HEK293 (cell line): ENCODE results near the gene CAPRIN2.

Source experiments
- ATF2 ChIP-seq: fragments of 450-650 bp; formaldehyde crosslinking; IDR thresholded peaks from 2 replicates; pipeline ENCODE4 v1.5.1; 2016; ENCODE audit warnings: missing biosample characterization, missing genetic modification characterization, low read depth
- EGR2 ChIP-seq: fragments of 450-650 bp; formaldehyde crosslinking; IDR thresholded peaks from 2 replicates; pipeline ENCODE4 v1.5.1; 2016; ENCODE audit warnings: low read depth, missing biosample characterization, missing genetic modification characterization
- GFI1B ChIP-seq: fragments of 450-650 bp; formaldehyde crosslinking; IDR thresholded peaks from 2 replicates; pipeline ENCODE4 v1.5.1; 2016; ENCODE audit warnings: missing biosample characterization, missing genetic modification characterization
- HIC1 ChIP-seq: fragments of 450-650 bp; formaldehyde crosslinking; IDR thresholded peaks from 2 replicates; pipeline ENCODE4 v1.5.1; 2016; ENCODE audit warnings: missing biosample characterization, missing genetic modification characterization
- IKZF3 ChIP-seq: fragments of 450-650 bp; IDR thresholded peaks from 2 replicates; pipeline ENCODE4 v1.5.0; 2018; ENCODE audit warnings: missing biosample characterization, mild to moderate bottlenecking, missing genetic modification characterization, moderate library complexity
- KLF9 ChIP-seq: fragments of 450-650 bp; formaldehyde crosslinking; IDR thresholded peaks from 2 replicates; pipeline ENCODE4 v1.5.1; 2016; ENCODE audit warnings: missing biosample characterization, missing genetic modification characterization, low read depth
- PRDM6 ChIP-seq: fragments of 450-650 bp; formaldehyde crosslinking; IDR thresholded peaks from 2 replicates; pipeline ENCODE4 v1.5.1; 2017; ENCODE audit warnings: missing biosample characterization, missing genetic modification characterization
- REST ChIP-seq: fragments of 450-650 bp; formaldehyde crosslinking; IDR thresholded peaks from 2 replicates; pipeline ENCODE4 v1.5.1; 2016; ENCODE audit warnings: missing biosample characterization, missing genetic modification characterization
- SETDB1 ChIP-seq: IDR thresholded peaks from one replicate; pipeline ENCODE4 v1.6.1; 2017; ENCODE audit warnings: mild to moderate bottlenecking, low read length, moderate library complexity, mixed read lengths; ENCODE audit not compliant: insufficient read length
- SP2 ChIP-seq: fragments of 450-650 bp; formaldehyde crosslinking; IDR thresholded peaks from 2 replicates; pipeline ENCODE4 v1.5.1; 2016; ENCODE audit warnings: missing biosample characterization, missing genetic modification characterization
- TRIM28 ChIP-seq: IDR thresholded peaks from 2 replicates; pipeline ENCODE4 v1.6.1; 2011; ENCODE audit warnings: low read length, control low read depth, borderline replicate concordance
- ZBTB48 ChIP-seq: fragments of 450-650 bp; formaldehyde crosslinking; IDR thresholded peaks from 2 replicates; pipeline ENCODE4 v1.5.1; 2016; ENCODE audit warnings: missing biosample characterization, missing genetic modification characterization
- ZNF140 ChIP-seq: fragments of 450-650 bp; formaldehyde crosslinking; IDR thresholded peaks from 2 replicates; pipeline ENCODE4 v1.5.1; 2016; ENCODE audit warnings: missing biosample characterization, missing genetic modification characterization
- ZNF350 ChIP-seq: fragments of 450-650 bp; formaldehyde crosslinking; IDR thresholded peaks from 2 replicates; pipeline ENCODE4 v1.5.0; 2017; ENCODE audit warnings: missing biosample characterization, mild to moderate bottlenecking, missing genetic modification characterization
- ZNF398 ChIP-seq: fragments of 450-650 bp; formaldehyde crosslinking; IDR thresholded peaks from 2 replicates; pipeline ENCODE4 v1.5.1; 2017; ENCODE audit warnings: missing biosample characterization, missing genetic modification characterization
- ZNF449 ChIP-seq: fragments of 450-650 bp; formaldehyde crosslinking; IDR thresholded peaks from 2 replicates; pipeline ENCODE4 v1.5.1; 2017; ENCODE audit warnings: missing biosample characterization, mild to moderate bottlenecking, missing genetic modification characterization, moderate library complexity
- ZNF571 ChIP-seq: fragments of 450-650 bp; formaldehyde crosslinking; IDR thresholded peaks from 2 replicates; pipeline ENCODE4 v1.5.0; 2017; ENCODE audit warnings: missing biosample characterization, missing genetic modification characterization
- ZNF626 ChIP-seq: fragments of 450-650 bp; sonication (Bioruptor Pico); formaldehyde crosslinking; IDR thresholded peaks from 2 replicates; pipeline ENCODE4 v1.5.1; 2018; ENCODE audit warnings: missing biosample characterization, missing genetic modification characterization, inconsistent platforms
- ZNF664 ChIP-seq: fragments of 450-650 bp; formaldehyde crosslinking; IDR thresholded peaks from 2 replicates; pipeline ENCODE4 v1.5.1; 2016; ENCODE audit warnings: missing biosample characterization, missing genetic modification characterization
- ZNF777 ChIP-seq: fragments of 450-650 bp; formaldehyde crosslinking; IDR thresholded peaks from 2 replicates; pipeline ENCODE4 v1.5.1; 2017; ENCODE audit warnings: missing biosample characterization, missing genetic modification characterization, borderline replicate concordance
- ZNF791 ChIP-seq: fragments of 450-650 bp; formaldehyde crosslinking; IDR thresholded peaks from 2 replicates; pipeline ENCODE4 v1.5.1; 2016; ENCODE audit warnings: missing biosample characterization, missing genetic modification characterization
- ZSCAN30 ChIP-seq: fragments of 450-650 bp; IDR thresholded peaks from 2 replicates; pipeline ENCODE4 v1.5.1; 2018; ENCODE audit warnings: missing biosample characterization, mild to moderate bottlenecking, missing genetic modification characterization, moderate library complexity
- TF ChIP-seq, protein P1 (sequence below): fragments of 450-650 bp; IDR thresholded peaks from 2 replicates; pipeline ENCODE4 v1.5.1; 2018; ENCODE audit warnings: missing biosample characterization, mild to moderate bottlenecking, missing genetic modification characterization

CAPRIN2 gene

GRCh38 chr12:30784508-30784907, 29.8 kb upstream of the CAPRIN2 start (continued):
- TF ChIP-seq, protein P1, sequence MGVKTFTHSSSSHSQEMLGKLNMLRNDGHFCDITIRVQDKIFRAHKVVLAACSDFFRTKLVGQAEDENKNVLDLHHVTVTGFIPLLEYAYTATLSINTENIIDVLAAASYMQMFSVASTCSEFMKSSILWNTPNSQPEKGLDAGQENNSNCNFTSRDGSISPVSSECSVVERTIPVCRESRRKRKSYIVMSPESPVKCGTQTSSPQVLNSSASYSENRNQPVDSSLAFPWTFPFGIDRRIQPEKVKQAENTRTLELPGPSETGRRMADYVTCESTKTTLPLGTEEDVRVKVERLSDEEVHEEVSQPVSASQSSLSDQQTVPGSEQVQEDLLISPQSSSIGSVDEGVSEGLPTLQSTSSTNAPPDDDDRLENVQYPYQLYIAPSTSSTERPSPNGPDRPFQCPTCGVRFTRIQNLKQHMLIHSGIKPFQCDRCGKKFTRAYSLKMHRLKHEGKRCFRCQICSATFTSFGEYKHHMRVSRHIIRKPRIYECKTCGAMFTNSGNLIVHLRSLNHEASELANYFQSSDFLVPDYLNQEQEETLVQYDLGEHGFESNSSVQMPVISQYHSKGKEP (tag by site-specific recombination), result no peak
- TF ChIP-seq ZSCAN30 (no peak), ATF2 (tag by site-specific recombination) (no peak), ZNF140 (no peak), SETDB1 (peak; percentile 89), IKZF3 (no peak), REST (tag by site-specific recombination) (no peak), ZNF664 (tag by site-specific recombination) (no peak), ZBTB48 (tag by site-specific recombination) (no peak), GFI1B (tag by site-specific recombination) (no peak), EGR2 (no peak), PRDM6 (tag by site-specific recombination) (no peak), ZNF350 (no peak), SP2 (no peak), TRIM28 (peak; percentile 86; the same call in 1 of the 2 replicates), ZNF791 (tag by site-specific recombination) (no peak), ZNF449 (no peak), HIC1 (no peak), ZNF571 (tag by site-specific recombination) (no peak), KLF9 (tag by site-specific recombination) (no peak), ZNF626 (tag by site-specific recombination) (peak; percentile 88; the same call in 1 of the 2 replicates), ZNF777 (tag by site-specific recombination) (no peak), ZNF398 (tag by site-specific recombination) (no peak)
